ENCODE results near the gene PCDHGB4. TPM values are rescaled to one million over a fixed set of nuclear protein-coding genes. Genes with fewer than 3 reads are reported as not detected.

PCDHGB4 gene
- total RNA-seq, 4 donors from 2014 or later = 3.1 to 14.8 (median 6.0) TPM

GRCh38 chr5:141360685-141361084, 26.8 kb upstream of the PCDHGB4 start:
- H3K27me3 ChIP-seq = peaks cover 29% of the 10 kb centered on the region
- ATAC-seq = no peak
- TF ChIP-seq POLR2AphosphoS5 (IDR thresholded peaks at IDR 0.05) = no peak
- TF ChIP-seq POLR2A (IDR thresholded peaks at IDR 0.05) = no peak
- TF ChIP-seq, protein P1, sequence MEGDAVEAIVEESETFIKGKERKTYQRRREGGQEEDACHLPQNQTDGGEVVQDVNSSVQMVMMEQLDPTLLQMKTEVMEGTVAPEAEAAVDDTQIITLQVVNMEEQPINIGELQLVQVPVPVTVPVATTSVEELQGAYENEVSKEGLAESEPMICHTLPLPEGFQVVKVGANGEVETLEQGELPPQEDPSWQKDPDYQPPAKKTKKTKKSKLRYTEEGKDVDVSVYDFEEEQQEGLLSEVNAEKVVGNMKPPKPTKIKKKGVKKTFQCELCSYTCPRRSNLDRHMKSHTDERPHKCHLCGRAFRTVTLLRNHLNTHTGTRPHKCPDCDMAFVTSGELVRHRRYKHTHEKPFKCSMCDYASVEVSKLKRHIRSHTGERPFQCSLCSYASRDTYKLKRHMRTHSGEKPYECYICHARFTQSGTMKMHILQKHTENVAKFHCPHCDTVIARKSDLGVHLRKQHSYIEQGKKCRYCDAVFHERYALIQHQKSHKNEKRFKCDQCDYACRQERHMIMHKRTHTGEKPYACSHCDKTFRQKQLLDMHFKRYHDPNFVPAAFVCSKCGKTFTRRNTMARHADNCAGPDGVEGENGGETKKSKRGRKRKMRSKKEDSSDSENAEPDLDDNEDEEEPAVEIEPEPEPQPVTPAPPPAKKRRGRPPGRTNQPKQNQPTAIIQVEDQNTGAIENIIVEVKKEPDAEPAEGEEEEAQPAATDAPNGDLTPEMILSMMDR (IDR thresholded peaks at IDR 0.05) = no peak
- no peak for TF ChIP-seq EP300 (IDR thresholded peaks at IDR 0.05)
- peaks cover 0 to 100% (median 4%) of the 10 kb centered on the region in 3 donors for H3K9me3 ChIP-seq
- no peak overlapping the region for H3K4me3 ChIP-seq
- 28 to 44% methylated on average over 6 to 12 of the region's 15 CpGs for WGBS, 2 donors (ENCODE audit: low coverage in 1 of 2)
- peaks cover 0 to 23% of the 10 kb centered on the region in 2 donors for H3K36me3 ChIP-seq
- H3K27ac ChIP-seq = no peak overlapping the region
- no peaks in the 10 kb centered on the region for H3K4me1 ChIP-seq

DNA sequence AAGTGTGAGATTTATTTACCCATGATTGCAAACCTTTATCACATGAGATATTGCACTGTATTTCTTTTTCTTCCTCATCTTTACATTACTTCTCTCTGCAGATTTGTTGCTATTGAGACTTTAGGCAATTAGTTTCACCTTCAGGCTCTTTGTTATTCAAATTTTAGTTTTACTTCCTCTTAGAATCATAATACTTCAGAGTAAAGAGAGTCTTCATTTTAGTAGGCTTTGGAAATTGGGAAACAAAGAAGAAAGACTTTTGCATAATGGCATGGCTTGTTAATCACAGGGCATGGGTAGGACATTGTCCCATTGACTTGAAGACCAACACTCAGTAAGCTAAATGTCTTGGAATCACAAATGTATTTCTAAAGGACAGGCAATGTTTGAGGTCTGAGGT, 24.8 kb upstream of the PCDHGB4 start:
- H3K4me1 ChIP-seq = no peaks in the 10 kb centered on the region
- peaks cover 0 to 13% of the 10 kb centered on the region in 2 donors for H3K36me3 ChIP-seq
- TF ChIP-seq POLR2A (IDR thresholded peaks at IDR 0.05) (no peak), POLR2AphosphoS5 (IDR thresholded peaks at IDR 0.05) (no peak), EP300 (IDR thresholded peaks at IDR 0.05) (no peak)
- TF ChIP-seq, protein P1 (IDR thresholded peaks at IDR 0.05) = no peak
- H3K4me3 ChIP-seq = no peak overlapping the region
- H3K27me3 ChIP-seq = peaks cover 37% of the 10 kb centered on the region
- H3K27ac ChIP-seq = no peak overlapping the region
- H3K9me3 ChIP-seq = peaks cover 0 to 100% (median 7%) of the 10 kb centered on the region in 3 donors
- no peak for ATAC-seq

DNA sequence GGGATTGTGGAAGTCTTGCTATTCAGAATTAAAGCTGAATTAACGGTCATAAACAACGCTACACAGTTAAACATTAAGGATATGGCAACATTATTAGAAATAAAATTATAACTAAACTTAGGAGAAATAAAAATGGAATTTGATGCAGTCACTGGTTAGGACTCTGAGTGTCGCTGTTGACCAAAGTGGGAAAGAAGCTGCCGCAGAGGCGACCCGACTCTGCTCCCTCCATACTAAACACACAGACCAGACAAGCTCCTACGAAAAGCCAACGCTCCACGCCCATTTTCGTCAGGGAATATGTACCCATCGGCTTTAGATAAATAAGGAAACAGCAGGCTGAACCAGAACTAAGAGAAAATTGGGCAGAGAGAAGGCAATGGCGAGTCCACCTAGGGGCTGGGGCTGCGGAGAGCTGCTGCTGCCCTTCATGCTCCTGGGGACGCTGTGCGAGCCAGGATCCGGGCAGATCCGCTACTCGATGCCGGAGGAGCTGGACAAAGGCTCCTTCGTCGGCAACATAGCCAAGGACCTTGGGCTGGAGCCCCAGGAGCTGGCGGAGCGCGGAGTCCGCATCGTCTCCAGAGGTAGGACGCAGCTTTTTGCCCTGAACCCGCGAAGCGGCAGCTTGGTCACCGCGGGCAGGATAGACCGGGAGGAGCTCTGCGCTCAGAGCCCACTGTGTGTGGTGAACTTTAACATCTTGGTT, 23.4 kb upstream of the PCDHGB4 start, which contains the start of gene PCDHGA5:
Gene PCDHGA5, plus strand, starts transcription at position 211 of the 709 bp plus-strand sequence. Its CDS starts 169 bp downstream, at position 380.
- Histone ChIP-seq H3K36me3 (peaks cover 0 to 10% of the 10 kb centered on the region in 2 donors), H3K27me3 (peaks cover 37% of the 10 kb centered on the region), H3K4me3 (peak within 1 kb of the TSS in 1 of 2 donors; percentile 35), H3K27ac (peak within 1 kb of the TSS in 1 of 4 donors; percentile 5), H3K4me1 (no peaks in the 10 kb centered on the region), H3K9me3 (peaks cover 0 to 100% (median 7%) of the 10 kb centered on the region in 3 donors)
- no peak for TF ChIP-seq EP300 (IDR thresholded peaks at IDR 0.05)
- TF ChIP-seq POLR2AphosphoS5 (IDR thresholded peaks at IDR 0.05) = no peak
- TF ChIP-seq, protein P1 (IDR thresholded peaks at IDR 0.05) = no peak
- no peak for TF ChIP-seq POLR2A (IDR thresholded peaks at IDR 0.05)
- 8 to 19% methylated on average over 11 to 23 of the region's 34 CpGs for WGBS, 2 donors (ENCODE audit: low coverage in 1 of 2)
- no peak for ATAC-seq

GRCh38 chr5:141366016-141366896, 21.2 kb upstream of the PCDHGB4 start:
- Histone ChIP-seq H3K4me1 (no peaks in the 10 kb centered on the region), H3K27ac (no peak overlapping the region), H3K36me3 (peaks cover 0 to 10% of the 10 kb centered on the region in 2 donors), H3K4me3 (no peak overlapping the region), H3K9me3 (peaks cover 0 to 100% (median 5%) of the 10 kb centered on the region in 3 donors), H3K27me3 (peaks cover 33% of the 10 kb centered on the region)
- WGBS, 2 donors (ENCODE audit: low coverage in 1 of 2) = 41 to 43% methylated on average over 4 to 13 of the region's 46 CpGs
- no peak for ATAC-seq
- TF ChIP-seq, protein P1 (IDR thresholded peaks at IDR 0.05) = no peak
- TF ChIP-seq POLR2A (IDR thresholded peaks at IDR 0.05) (no peak), POLR2AphosphoS5 (IDR thresholded peaks at IDR 0.05) (no peak), EP300 (IDR thresholded peaks at IDR 0.05) (no peak)
